HG03095 (cell line): ENCODE results near the gene AKIRIN1.
"Not testable (repeated sequence)": the region's sequence is repeated elsewhere in the genome, so short reads cannot be mapped to it uniquely, and the experiment has no call there.

Experiments used
- ATAC-seq: cut with Tn5 transposase; IDR thresholded peaks from one replicate; pipeline ENCODE4 v1.9.1; 2021; ENCODE audit warnings: moderate library complexity; ENCODE audit not compliant: unreplicated experiment

Gene AKIRIN1

DNA sequence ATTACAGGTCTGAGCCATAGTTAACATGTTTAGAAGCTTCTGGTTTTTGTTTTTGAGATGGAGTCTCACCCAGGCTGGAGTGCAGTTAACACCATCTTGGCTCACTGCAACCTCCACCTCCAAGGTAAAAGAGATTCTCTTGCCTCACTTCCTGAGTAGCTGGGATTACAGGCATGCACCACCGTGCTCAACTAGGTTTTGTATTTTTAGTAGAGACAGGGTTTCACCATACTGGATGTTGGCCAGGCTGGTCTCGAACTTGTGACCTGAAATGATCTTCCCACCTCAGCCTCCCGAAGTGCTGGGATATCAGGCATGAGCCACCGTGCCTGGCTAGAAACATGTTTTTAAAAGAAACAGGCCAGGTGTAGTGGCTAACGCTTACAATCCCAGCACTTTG lies 45.6 kb downstream of the AKIRIN1 start:
- no peak for ATAC-seq

DNA sequence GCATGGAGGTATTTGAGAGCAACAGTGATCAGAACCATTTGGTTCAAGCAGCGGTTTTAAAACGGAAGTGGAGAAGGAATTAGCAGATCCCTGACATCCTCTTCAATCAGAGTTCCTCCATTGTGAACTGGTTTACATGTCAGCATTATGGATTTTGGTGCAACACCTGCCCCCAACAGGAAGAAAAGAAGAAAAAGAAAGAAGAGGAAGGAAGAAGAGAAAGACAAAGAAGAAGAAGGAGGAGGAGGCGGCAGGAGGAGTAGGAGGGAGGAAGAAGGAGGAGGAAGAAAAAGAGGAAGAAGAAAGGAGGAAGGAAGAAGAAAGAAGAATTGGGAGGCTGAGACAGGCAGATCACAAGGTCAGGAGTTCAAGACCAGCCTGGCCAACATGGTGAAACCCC lies 52.4 kb downstream of the AKIRIN1 start:
- ATAC-seq: no peak

DNA sequence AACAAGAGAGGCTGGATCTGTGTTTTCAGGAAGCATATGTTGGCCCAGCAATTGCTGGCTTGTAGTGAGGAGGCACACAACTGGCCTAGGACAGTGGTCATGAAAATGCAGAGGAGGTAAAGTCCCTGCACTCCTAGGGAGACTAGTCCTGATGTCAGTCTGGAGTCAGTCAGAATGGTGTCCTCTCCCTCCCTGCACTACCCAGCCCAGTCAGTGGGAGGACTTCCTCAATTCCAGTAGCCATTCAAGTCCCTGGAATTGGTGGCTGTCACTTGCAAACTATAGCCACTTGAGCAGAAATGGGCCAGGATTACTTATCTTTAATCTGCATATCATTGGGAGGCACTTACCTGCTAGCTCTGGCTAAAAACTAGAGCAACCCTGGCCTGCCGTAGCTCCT lies 53.7 kb downstream of the AKIRIN1 start:
- ATAC-seq: no peak

DNA sequence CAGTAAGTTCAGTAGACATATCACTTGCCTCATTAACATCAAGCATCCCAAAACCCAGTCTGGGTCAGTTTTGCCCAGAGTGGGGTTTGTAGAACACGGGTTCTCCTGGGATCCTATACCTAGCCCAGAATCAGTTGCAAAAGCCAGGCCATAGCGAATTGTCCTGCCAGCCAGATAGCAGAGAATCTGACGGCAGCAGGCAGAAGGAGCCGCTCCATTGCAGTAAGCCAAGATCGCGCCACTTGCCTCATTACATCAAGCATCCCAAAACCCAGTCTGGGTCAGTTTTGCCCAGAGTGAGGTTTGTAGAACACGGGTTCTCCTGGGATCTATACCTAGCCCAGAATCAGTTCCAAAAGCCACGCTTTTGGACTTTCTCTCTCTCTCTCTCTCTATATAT lies 54.2 kb downstream of the AKIRIN1 start:
- no peak for ATAC-seq

DNA sequence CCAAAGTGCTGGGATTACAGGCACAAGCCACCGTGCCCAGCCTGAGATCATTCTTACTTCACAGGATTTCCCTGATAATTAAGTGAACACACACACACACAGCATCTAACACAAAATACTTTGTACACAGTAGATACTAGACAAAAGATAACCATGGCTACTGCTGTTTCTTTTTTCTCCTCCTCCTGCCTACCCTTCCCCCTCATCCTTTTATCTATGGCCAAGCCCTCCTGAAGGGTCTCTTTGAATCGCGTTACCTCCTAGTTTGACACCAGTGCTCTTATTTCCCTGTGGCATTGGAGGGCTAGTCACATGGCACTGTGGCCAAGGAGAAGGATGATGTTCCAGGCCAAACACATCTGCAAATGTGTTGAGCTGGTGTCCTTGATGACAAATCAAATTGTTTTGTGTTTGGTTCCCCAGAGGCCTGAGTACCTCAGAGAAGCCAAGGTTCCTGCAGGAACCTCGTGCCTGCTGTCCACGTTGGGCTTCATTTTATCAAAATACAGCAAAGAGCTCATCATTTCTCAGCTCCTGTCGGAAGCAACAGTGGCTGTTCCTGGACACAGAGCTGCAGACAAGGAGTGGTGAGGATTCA lies 55.6 kb downstream of the AKIRIN1 start:
- no peak for ATAC-seq

DNA sequence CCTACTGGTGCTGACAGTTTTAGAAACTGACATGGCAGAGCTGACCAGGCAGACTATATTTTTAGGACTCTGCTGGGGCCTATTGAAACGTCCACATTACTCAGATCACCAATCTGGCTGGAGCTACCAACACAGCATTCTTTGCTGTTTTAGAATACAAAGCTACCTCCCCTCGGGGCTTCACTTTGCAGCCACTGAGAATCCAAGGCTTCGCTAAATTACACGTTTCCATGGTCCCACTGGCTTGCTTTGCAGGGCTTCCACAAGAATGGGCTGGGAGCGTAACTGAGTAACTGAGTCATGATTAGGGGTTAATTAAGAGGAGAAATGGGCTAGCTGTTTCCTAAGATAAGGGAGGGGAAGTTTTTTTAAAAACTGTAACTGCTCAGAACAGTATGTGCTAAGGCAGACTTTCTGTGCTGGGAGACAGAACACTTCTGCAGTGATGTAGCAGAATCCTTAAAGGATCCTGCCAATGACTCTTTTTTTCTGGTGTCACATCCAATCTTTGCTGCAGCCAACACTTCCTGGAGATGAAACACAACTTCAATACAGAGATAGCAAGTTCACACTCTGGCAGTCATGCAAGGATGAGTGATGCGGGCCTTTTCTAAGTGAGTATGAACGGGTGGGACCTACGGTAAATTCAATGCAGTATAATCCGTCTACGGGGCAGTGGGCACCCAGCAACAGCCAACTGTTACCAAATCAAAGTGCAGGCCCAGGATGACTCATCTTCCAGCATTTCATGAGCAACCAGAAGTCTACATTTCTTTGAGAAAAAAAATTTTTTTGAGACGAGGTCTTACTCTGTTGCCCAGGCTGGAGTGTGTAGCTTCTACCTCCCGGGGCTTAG lies 56.5 kb downstream of the AKIRIN1 start:
- no peak for ATAC-seq

DNA sequence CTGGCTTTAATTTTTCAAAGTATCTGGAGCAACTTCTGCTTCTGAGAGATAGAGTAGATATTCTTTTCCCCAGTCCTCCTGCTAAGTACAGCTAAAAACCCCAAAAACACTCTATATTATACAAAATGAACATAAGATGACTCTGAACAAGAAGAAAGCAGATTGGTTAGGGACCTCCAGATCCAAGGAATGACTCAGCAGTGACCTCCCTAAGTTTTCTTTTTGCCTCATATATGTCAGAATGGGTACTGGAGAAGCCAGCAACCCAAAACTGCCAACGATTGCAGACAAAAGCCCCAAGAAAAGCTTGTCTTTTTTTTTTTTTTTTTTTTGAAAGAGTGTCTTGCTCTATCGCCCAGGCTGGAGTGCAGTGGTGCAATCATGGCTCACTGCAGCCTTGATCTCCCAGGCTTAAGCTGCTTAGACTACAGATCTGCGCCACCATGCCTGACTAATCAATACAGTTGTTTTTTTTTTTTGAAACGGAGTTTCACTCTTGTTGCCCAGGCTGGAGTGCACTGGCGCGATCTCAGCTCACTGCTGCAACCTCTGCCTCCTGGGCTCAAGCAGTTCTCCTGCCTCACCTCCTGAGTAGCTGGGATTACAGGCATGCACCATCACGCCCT lies 57.8 kb downstream of the AKIRIN1 start:
- no peak for ATAC-seq

GRCh38 chr1:39050001-39050400 lies 58.9 kb downstream of the AKIRIN1 start:
- ATAC-seq: no peak

GRCh38 chr1:39051193-39051850 lies 60.2 kb downstream of the AKIRIN1 start:
- not testable (repeated sequence) for ATAC-seq

DNA sequence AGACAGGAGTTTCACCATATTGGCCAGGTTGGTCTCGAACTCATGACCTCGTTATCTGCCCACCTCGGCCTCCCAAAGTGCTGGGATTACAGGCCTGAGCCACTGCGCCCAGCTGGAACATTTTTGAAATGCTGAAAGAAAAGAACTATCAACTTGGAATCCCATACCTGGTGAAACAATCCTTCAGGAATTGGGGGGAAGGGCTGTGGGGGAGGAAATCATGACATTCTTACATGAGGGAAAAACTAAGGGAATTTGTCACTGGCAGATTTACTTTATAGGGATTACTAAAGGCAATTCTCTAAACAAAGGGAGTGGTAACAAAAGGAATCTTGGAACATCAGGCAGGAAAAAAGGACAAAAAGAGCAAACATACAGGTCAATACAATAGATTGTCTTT lies 60.9 kb downstream of the AKIRIN1 start:
- no peak for ATAC-seq

DNA sequence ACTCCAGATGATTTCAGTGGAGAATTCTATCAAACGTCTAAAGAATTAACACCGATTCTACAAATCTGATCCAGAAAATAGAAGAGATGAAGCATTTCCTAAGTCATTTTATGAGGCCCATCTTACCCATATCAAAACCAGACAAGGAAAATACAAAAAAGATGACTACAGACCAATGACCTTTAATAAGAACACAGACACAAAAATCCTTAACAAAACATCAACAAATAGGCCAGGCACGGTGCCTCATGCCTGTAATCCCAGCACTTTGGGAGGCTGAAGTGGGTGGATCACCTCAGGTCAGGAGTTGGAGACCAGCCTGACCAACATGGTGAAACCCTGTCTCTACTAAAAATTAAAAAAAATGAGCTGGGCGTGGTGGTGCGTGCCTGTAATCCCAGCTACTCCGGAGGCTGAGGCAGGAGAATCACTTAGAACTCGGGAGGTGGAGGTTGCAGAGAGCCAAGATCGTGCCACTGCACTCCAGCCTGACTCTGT lies 64.2 kb downstream of the AKIRIN1 start:
- not testable (repeated sequence) for ATAC-seq
